ENCODE results near the gene SULT1B1.
"Not testable (repeated sequence)": the region's sequence is repeated elsewhere in the genome, so short reads cannot be mapped to it uniquely, and the experiment has no call there.

SULT1B1 gene

GRCh38 chr4:69760455-69760854 is at the start of gene SULT1B1:
TSS of gene SULT1B1 (minus strand) at chr4:69760620. CDS start at chr4:69755217, 5,403 bp downstream.
- DNase-seq (ENCODE audit: low read depth in 2 of 2) = peak; percentile 40 to 52

- DNase-seq (ENCODE audit: low read depth in 2 of 2) = peak; percentile 47 to 48
Observed at GRCh38 chr4:69800599-69800998, 40.2 kb upstream of the SULT1B1 start.

GRCh38 chr4:69799337-69799736 is 38.9 kb upstream of the SULT1B1 start:
- DNase-seq (ENCODE audit: low read depth in 2 of 2) = no peak

DNA sequence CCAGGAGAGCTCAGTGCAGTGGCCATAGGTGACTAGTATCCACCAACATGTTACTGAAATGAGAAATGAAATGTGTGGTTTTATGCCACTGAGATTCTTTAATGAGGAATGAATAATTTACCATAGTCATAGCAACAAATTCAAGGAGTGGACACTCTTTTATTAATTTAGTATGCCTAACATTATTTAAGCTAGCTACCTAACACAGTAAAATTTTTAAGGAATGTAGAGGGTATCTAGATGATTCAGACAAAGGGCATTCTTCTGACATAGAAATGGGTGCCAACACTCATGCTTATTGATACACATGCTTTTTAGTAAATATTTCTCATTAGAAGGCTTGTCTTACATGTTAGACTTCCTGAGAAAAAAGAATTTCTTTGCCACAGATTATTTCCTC is 33.3 kb upstream of the SULT1B1 start:
- DNase-seq (ENCODE audit: low read depth in 2 of 2) = no peak

- no peak for DNase-seq (ENCODE audit: low read depth in 2 of 2)
Observed at GRCh38 chr4:69787879-69788278, 27.5 kb upstream of the SULT1B1 start.

DNA sequence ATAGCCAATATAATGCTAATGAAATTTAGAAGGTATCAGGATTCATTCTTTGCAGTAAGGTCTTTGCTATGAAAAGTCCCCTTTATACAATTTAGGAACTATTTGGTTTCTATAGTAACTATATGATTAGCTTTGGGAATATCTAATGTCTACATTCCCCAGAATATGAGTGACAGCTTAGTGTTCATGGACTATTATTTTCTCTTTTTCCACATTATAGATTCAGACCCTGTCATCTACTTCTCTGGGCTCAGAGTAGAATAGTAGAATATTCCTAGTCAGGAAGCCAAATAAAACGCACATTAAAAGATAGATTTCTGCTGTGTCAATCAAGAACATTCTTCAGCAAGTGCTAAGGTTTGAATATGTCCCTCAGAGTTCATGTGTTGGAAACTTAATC is 26.1 kb upstream of the SULT1B1 start:
- DNase-seq (ENCODE audit: low read depth in 2 of 2) = no peak

- DNase-seq (ENCODE audit: low read depth in 2 of 2) = no peak
Observed at GRCh38 chr4:69785211-69785831, 24.9 kb upstream of the SULT1B1 start.

GRCh38 chr4:69782651-69783310 is 22.4 kb upstream of the SULT1B1 start:
- no peak for DNase-seq (ENCODE audit: low read depth in 2 of 2)

DNA sequence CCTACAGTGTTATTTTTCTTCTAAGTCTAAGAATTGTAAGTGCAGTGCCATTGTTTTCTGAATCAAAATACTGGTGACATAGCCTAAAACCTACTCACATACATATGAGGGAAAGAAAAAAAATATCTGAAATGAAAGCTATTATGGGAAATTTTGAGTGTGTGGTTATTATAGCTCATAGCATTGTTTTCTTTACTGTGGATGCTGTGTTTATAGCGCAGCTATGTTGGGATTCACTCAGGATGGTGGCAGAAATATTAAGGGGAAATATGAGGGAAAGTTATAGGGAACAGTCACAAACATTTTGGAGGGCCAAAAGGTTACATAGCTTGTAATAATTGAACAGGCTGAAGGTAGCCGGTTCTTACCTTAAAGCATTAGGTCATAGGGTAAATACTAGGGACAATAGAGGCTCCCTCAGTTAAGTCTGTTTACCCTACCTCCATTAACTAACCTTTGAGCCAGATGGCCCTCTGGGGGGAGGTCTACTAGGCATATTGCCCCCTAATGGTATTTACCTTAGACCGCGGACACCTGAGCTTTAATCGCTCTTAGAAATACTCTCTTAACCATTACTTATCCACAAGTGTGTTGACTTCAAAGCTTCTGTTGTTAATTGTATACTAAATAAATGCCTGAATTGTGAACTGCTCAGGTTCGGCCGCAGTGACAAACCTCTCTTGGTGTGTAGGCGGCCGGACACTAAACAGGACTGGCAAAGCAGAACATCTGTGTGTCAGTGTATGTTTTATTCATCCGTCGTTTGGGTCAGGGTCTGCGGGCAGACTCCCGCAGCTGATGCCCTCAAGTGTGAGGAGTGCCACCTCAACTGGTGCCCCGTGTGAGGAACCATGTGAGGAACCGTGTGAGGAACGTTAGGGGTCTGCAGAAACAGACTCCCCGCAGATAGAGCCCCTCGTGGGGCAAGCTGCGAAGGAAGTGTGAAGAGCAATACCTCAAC is 21.3 kb upstream of the SULT1B1 start:
- DNase-seq (ENCODE audit: low read depth in 2 of 2) = no peak

DNA sequence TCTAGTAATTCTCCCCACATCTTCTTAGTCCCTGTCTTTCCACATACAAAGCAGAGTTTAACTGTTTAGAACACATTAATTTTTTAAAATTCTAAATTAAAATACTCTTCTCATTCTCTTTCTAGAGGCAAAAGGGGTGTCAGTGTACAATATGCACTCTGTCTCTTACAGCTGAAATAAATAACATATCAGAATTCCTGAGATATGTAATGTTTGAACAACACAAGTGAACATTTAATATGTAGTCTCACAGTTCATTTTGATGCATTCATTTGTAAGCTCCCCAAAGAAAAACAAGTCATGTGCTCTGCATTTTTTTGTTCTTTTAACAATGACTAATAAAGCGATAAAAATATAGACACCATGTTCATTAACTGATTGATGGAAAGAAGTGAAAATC is 19.7 kb upstream of the SULT1B1 start:
- DNase-seq (ENCODE audit: low read depth in 2 of 2) = no peak

DNA sequence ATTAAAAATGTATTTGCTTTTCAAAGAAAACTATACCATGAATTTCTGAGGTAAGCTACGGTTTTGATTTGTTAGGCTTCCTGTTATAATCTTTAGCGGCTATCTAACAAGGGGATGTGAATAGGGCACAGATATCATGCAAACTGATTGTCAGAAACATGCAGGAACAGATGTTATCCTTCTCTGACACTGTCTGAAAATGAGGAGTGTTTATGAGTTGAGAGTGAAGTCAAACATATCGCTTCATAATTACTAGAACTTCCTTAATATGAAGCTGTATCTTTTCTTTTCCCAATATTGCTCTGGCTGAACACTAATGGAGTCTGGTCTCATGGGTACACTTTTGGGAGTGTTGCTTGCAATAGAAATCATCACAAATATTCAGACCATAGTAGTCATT is 16.3 kb upstream of the SULT1B1 start:
- DNase-seq (ENCODE audit: low read depth in 2 of 2) = no peak

DNA sequence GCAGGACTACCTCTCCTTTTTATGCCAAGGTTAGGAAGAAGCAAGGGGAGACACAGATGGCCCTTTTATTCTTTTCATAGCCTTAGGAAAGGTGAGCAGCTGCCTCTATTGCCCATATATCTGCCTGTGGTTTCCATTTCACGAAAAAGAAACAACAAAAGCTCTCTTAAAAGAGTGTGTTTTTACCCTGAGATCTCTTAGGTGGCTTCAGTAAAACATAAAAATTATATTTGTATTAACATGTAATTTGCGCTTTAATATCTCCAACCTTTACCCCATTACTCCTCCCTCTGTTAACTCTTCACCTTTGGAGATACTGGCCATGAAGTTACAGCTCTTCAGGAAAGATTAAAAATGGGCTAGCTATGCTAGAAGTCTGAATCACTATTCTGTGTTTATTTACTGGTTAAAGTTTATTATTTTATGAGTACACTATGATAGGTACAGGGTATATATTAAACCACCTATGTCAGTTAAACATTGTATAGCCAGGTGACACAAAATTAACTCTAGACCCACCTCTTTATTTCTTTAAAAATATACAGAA is 15.0 kb upstream of the SULT1B1 start:
- DNase-seq (ENCODE audit: low read depth in 2 of 2) = no peak

DNA sequence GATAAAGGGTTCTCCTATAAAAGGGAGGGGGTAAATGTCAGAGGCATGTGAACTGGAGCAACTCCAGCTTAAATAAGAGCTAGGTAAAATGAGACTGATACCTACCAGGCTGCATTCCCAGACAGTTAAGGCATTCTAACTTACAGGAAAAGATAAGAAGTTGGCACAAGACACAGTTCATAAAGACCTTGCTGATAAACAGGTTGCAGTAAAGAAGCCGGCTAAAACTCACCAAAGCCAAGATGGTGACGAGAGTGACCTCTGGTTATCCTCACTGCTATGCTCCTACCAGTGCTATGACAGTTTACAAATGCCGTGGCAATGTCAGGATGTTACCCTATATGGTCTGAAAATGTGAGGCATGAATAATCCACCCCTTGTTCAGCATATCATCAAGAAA is 13.1 kb upstream of the SULT1B1 start:
- no peak for DNase-seq (ENCODE audit: low read depth in 2 of 2)

- not testable (repeated sequence) for DNase-seq (ENCODE audit: low read depth in 2 of 2)
Observed at GRCh38 chr4:69768554-69768953, 8.1 kb upstream of the SULT1B1 start.

- no peak for DNase-seq (ENCODE audit: low read depth in 2 of 2)
Observed at GRCh38 chr4:69765751-69766150, 5.3 kb upstream of the SULT1B1 start.

DNA sequence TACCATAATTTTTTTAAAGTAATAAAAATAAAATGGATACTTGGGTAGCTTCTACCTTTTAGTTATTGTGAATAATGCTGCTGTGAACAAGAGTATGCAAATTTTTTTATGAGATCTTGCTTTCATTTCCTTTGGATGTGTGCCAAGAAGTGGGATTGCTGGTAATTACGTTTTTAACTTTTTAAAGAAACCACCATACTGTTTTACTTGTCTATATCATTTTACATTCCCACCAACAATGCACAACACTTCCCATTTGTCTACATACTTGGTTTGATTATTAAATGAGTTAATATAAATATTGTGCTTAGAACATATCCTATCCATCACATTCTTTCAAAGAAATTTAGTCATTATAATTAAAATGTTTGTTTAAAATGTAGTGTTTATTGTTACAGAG is 3.9 kb upstream of the SULT1B1 start:
- no peak for DNase-seq (ENCODE audit: low read depth in 2 of 2)

DNA sequence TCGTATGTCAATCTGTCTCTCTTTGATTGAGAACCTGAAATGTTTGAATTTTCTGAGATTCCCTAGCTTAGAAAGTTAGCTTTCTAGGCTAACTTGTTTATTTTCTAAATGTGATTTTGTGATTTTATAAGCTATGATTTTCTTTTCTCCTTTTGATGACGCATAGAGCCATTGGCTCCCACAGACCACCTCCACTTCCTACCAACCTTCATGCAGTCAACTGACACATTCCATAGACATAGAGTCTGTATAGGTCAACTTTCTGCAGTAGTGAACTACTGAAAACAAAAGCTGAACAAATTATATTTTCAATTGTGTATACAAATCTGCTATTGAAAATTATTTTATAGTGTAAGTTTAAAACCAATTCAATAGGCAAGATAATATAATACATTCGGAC is 2.8 kb upstream of the SULT1B1 start:
- DNase-seq (ENCODE audit: low read depth in 2 of 2) = no peak

GRCh38 chr4:69759189-69759604 is 1.2 kb downstream of the SULT1B1 start:
- no peak for DNase-seq (ENCODE audit: low read depth in 2 of 2)

DNA sequence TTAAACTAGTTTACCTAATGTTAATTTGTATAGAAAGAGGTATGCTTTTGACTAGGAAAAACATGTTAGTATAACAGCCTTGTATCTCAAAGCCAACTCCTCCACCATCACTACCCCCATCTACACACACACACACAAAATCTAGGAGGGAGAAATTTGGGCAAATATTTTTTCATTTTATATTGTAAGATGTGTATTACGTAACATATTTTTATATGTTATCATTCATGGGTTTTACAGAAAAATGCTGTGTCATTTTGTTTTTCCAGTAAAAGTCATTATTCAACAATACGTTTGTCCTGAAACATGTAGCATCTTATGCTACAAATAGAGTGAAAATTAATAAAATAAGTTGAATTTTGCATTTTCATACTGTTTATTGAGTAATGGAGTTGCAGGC is 3.0 kb downstream of the SULT1B1 start:
- no peak for DNase-seq (ENCODE audit: low read depth in 2 of 2)

GRCh38 chr4:69754926-69755580 is 5.4 kb downstream of the SULT1B1 start:
- no peak for DNase-seq (ENCODE audit: low read depth in 2 of 2)

DNA sequence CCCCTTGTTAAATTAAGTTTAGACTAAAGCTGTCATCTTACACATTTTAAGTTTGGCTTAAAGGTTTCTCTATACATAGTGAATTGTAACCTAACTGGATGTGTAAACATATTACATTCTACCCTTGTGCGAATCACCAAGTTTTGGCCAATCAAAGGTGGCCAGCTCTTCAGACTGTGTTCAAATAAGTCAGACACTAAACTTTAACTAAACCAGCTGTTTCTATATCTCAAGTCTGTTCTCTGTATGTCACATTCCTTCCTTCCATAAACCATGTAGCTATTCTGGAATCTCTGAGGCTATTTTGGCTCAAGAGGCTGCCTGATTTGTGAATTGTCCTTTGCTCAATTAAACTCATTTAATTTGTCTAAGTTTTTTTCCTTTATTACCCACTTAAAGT is 6.7 kb downstream of the SULT1B1 start:
- DNase-seq (ENCODE audit: low read depth in 2 of 2) = no peak

DNA sequence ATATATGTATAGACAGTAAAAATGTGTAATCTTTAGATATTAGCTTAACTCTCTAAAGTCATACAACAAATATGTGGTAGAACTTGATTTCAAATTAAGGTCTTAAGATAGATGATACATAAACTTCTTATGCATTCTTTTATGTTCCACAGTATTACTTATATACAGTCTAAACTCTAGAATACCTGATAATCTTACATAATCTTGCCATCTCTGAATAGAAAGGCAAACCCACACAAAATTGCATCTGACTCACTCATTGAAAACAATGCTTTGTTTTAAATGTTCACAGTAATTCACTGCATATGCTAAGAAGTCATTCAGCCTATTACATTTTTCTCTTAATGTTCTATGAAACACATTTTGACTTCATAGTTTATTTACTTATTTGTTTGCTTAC is 10.1 kb downstream of the SULT1B1 start:
- no peak for DNase-seq (ENCODE audit: low read depth in 2 of 2)

Measured in fibroblast of skin of left biceps (primary cell).